GM18502 (cell line): ENCODE measurements around the gene TANGO6.

Source experiments
- ATAC-seq: cut with Tn5 transposase; IDR thresholded peaks from one replicate; pipeline ENCODE4 v1.9.1; 2021; ENCODE audit warnings: mild to moderate bottlenecking; ENCODE audit not compliant: unreplicated experiment, poor library complexity

The TANGO6 gene

GRCh38 chr16:68860978-68861892 lies 17.9 kb downstream of the TANGO6 start:
- ATAC-seq, result no peak

DNA sequence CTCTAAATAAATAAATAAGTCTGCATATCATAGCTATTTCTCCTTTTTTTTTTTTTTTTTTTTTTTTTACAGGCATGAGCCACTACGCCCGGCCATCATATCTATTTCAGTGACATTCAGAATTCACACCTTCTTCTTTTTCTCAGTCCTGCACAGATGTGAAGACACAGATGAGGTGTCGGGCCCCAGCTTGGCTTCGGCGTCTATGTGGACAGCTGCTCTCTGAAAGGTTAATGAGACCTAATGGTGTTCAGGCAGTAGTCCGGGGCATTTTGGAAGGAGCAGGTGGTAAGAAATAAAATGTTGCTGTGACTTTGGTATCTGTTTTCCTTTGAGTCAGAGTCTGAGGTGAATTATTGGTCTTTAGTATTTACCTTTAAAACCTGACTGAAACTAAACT lies 23.6 kb downstream of the TANGO6 start:
- no peak for ATAC-seq

DNA sequence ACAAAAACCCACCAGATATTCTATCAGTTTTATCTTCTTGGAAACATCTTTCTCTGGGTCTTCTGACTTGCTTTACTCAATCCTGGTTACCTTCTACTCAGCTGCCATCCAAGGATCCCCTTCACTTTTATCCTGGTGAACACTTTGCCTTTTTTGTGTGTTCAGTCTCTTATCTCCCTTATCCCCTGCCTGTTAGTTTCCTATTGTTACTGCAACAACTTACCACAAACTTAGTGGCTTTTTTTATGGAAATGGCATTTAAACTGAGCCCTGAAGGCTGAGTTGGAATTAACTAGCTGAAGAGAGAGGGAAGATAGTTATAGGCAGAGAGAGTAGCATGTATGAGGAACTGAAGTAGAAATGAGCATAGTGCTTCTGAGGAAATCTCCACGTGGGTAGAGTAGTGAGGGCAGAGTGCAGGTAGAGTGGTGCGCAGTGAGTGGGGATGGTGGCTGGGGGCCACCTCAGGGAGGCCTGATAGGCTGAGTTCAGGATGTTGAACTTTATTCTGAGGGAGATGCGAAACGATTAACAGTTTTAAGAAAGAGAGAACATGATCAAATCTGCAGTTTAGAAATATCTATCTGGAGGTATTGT lies 26.3 kb downstream of the TANGO6 start:
- no peak for ATAC-seq

- no peak for ATAC-seq
Measured at GRCh38 chr16:68873635-68874471, 30.5 kb downstream of the TANGO6 start.

- ATAC-seq, result no peak
Measured at GRCh38 chr16:68875871-68876270, 32.5 kb downstream of the TANGO6 start.

DNA sequence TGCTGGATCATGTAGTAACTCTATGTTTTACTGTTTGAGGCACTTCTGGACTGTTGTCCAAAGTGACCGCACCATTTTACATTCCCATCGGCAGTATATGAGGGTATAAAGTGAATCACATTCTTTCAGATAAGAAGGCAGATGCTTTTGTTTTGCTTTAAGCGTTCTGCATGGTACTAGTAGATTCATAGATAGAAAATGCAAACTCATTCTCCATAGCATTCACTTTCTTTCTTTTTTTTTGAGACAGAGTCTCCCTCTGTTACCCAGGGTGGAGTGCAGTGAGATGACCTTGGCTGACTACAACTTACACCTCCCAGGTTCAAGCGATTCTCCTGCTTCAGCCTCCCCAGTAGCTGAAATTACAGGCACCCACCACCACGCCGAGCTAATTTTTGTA lies 40.4 kb downstream of the TANGO6 start:
- ATAC-seq, result no peak

- ATAC-seq, result no peak
Measured at GRCh38 chr16:68884401-68884800, 41.1 kb downstream of the TANGO6 start.

DNA sequence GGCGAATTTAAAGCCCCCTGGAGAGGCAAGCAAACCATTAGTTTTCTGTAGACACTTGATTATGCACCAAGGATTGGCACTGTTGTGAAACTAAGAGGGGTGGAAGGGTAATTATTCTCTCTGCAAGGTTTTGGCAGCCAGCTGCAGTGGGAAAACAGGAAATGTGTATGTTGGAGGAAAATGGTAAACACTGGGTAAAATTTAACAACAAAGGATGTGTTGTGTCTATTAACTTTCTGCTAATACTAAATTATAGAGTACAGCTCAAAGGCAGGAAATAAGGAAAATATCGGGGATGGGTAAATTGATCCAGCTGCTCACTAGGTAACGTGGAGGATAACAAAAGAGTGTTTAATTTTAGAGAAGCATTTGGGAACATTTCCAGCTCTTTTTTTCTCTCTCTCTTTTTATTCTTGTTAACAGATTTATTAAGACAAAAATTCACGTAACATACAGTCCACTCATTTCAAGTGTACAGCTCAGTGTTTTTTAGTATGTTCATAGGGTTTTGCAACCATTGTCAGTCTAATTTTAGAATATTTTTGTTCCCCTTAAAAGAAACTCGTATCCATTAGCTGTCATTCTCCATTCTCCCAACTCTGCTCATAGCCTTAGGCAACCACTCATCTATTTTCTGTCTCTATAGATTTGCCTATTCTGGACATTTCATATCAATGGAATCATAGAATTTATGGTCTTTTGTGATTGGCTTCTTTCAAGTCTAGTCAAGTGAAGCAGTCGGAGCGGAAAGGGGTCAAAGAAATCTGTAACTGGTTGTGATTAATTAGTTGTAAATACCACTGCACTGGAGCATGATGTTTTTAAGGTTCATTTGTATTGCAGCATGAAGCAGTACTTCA lies 41.8 kb downstream of the TANGO6 start:
- ATAC-seq, result no peak

DNA sequence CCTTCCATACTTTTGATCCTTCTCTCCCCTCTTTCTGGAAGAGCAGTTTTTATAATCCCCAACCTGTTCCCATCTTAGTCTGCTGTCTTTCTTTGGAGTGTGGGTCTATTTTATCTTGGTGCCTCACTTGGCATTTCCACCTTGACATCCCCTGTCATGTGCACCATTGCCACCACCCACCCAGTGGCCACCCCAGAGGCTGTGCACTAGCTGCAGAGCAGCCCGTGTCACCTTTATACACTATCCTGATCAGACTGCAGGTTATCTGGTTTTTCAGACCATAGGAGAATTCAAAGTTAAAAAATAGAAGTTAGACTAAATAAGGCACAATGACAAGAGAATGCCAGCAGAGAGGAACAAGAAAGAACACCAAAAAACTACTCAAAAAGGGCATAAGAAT lies 43.8 kb downstream of the TANGO6 start:
- ATAC-seq, result no peak

GRCh38 chr16:68889508-68890150 lies 46.3 kb downstream of the TANGO6 start:
- ATAC-seq, result no peak

- no peak for ATAC-seq
Measured at GRCh38 chr16:68892214-68892613, 48.9 kb downstream of the TANGO6 start.

- ATAC-seq, result no peak
Measured at GRCh38 chr16:68892898-68893297, 49.6 kb downstream of the TANGO6 start.

- ATAC-seq, result no peak
Measured at GRCh38 chr16:68893710-68894705, 50.7 kb downstream of the TANGO6 start.

DNA sequence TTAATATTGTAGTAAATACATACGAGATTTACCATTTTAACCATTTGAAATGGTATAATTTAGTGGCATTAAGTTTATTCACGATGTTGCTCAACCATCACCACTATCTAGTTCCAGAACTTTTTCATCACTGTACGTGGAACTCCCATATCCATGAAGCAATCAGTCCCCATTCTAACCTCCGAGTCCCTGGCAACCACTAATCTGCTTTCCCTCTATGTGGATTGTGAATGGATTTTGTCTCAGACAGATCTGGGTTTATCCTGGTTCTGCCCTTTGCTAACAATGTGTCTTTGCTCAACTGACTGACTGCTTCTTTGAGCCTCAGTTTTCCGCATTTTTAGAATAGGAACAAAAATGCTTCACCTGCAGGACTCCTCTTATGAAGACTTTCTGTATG lies 51.4 kb downstream of the TANGO6 start:
- no peak for ATAC-seq

DNA sequence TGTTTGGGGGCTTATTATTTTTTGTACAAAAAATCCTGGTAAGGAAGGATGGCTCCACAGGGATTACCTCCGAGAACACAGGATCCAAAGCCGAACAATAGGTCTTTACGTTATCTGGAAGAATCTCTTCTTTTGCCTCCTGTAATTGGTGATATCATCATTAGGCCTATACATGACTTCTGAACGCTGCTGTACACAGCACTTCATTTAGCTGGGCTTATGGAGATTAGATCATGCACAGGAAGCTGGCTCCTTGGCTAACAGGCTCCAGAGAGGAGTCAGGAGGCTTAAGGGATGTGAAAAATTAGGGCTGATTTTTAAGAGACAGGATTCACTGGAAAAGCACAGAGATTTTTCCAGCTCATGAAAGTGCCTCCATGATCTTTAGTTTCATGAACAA lies 54.7 kb downstream of the TANGO6 start:
- no peak for ATAC-seq

- no peak for ATAC-seq
Measured at GRCh38 chr16:68900009-68900408, 56.7 kb downstream of the TANGO6 start.

DNA sequence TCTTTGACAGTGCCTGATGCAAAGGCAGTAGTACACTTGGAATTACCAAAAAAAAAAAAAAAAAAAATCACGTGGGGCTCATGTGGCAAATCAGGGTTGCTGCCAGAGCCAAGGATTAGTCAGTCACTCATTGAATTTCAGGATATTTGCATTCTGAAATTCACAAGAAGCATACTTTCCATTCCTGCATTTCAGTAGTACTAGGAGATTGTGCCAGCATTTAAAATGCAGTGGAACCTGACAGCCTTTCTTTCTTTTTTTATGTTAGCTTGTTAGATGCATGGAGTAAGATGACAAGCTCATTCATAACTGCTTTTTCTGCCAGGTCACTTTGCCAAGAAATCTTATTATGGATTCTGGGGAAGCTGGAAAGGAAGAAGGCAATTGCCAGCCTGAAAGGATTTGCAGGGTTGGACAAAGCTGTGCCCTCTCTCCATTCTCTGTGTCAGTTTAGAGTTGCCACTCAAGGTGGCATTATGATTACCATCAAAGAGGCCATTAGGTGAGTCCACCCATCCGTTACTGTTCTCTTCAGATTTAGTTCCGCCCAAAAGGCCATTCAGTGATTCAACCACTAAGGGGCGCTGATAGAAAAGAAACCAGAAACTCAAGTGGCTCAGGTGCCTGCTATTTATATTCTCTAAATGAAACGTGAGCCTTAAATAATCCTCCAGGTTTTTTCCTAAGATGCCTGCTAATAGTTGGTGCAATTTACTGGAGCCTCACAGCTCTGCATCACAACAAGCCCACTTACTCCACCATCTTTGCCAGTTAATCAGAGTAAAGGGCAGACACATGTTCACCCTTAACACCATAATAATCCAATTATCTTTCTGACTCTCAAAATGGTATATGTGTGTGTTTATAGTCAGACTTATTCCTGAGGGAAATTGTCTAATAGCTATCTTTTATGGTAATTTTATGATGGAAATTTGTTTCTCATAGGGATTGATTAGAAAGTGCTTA lies 59.0 kb downstream of the TANGO6 start:
- ATAC-seq, result no peak
